HG03060 (cell line): ENCODE results near the gene YARS1.

Experiments used
- ATAC-seq: cut with Tn5 transposase; IDR thresholded peaks from one replicate; pipeline ENCODE4 v1.9.1; 2021; ENCODE audit warnings: low read depth, moderate number of reproducible peaks; ENCODE audit not compliant: unreplicated experiment

YARS1 gene

GRCh38 chr1:32766328-32766972 is 50.7 kb downstream of the YARS1 start:
- no peak for ATAC-seq

GRCh38 chr1:32765570-32766327 is 51.4 kb downstream of the YARS1 start:
- ATAC-seq: no peak

GRCh38 chr1:32764826-32765569 is 52.2 kb downstream of the YARS1 start:
- no peak for ATAC-seq

GRCh38 chr1:32763221-32763620 is 53.9 kb downstream of the YARS1 start:
- ATAC-seq: no peak

- ATAC-seq: no peak
Measured at GRCh38 chr1:32761936-32762335, 55.2 kb downstream of the YARS1 start.

- no peak for ATAC-seq
Measured at GRCh38 chr1:32761253-32761877, 55.8 kb downstream of the YARS1 start.

- ATAC-seq: no peak
Measured at GRCh38 chr1:32759997-32760623, 57.0 kb downstream of the YARS1 start.

GRCh38 chr1:32759521-32759981 is 57.6 kb downstream of the YARS1 start:
- no peak for ATAC-seq

- no peak for ATAC-seq
Measured at GRCh38 chr1:32758795-32759430, 58.2 kb downstream of the YARS1 start.

GRCh38 chr1:32758177-32758794 is 58.9 kb downstream of the YARS1 start:
- no peak for ATAC-seq

- ATAC-seq: no peak
Measured at GRCh38 chr1:32757213-32757895, 59.8 kb downstream of the YARS1 start.

GRCh38 chr1:32755810-32756159 is 61.4 kb downstream of the YARS1 start:
- no peak for ATAC-seq

GRCh38 chr1:32755098-32755809 is 61.9 kb downstream of the YARS1 start:
- no peak for ATAC-seq

- no peak for ATAC-seq
Measured at GRCh38 chr1:32754317-32755097, 62.7 kb downstream of the YARS1 start.

- no peak for ATAC-seq
Measured at GRCh38 chr1:32753532-32754316, 63.4 kb downstream of the YARS1 start.

- no peak for ATAC-seq
Measured at GRCh38 chr1:32749771-32750170, 67.4 kb downstream of the YARS1 start.

- ATAC-seq: no peak
Measured at GRCh38 chr1:32749332-32749731, 67.8 kb downstream of the YARS1 start.
